Ramos (cell line): ENCODE results near the gene NEAT1.

Experiments used
- in situ Hi-C: fragments of 300-500 bp; cut with MboI; formaldehyde crosslinking; loops from one replicate; pipeline ENCODE4 v1.14.3; 2022; ENCODE audit warnings: low sequenced_read_pairs; ENCODE audit not compliant: unreplicated experiment

Gene NEAT1

GRCh38 chr11:65422633-65423515 lies at the start of gene NEAT1:
Gene NEAT1 (plus strand): TSS chr11:65422798.
- in situ Hi-C loops: no loop called here

- in situ Hi-C loops: loop anchor here (5.0 kb wide), 1 partner anchor 138 kb away; no protein-coding TSS in a partner anchor
Observed at GRCh38 chr11:65373839-65374580, 48.6 kb upstream of the NEAT1 start.

- in situ Hi-C loops: no loop called here
Observed at GRCh38 chr11:65375012-65375411, 47.6 kb upstream of the NEAT1 start.

GRCh38 chr11:65376138-65376713 lies 46.4 kb upstream of the NEAT1 start:
- in situ Hi-C loops: no loop called here

- in situ Hi-C loops: no loop called here
Observed at GRCh38 chr11:65377036-65377435, 45.6 kb upstream of the NEAT1 start.

- in situ Hi-C loops: no loop called here
Observed at GRCh38 chr11:65377777-65378176, 44.8 kb upstream of the NEAT1 start.

GRCh38 chr11:65378208-65378927 lies 44.2 kb upstream of the NEAT1 start:
- in situ Hi-C loops: no loop called here

- in situ Hi-C loops: no loop called here
Observed at GRCh38 chr11:65378928-65379638, 43.5 kb upstream of the NEAT1 start.

- in situ Hi-C loops: no loop called here
Observed at GRCh38 chr11:65379698-65380459, 42.7 kb upstream of the NEAT1 start.

- in situ Hi-C loops: no loop called here
Observed at GRCh38 chr11:65380460-65381119, 42.0 kb upstream of the NEAT1 start.

GRCh38 chr11:65381716-65382032 lies 40.9 kb upstream of the NEAT1 start:
- in situ Hi-C loops: no loop called here

- in situ Hi-C loops: no loop called here
Observed at GRCh38 chr11:65382033-65382803, 40.4 kb upstream of the NEAT1 start, which contains the start of gene SLC25A45. Gene SLC25A45 (minus strand): TSS chr11:65382646. CDS start chr11:65381951, 695 bp downstream.

GRCh38 chr11:65382804-65383368 lies 39.7 kb upstream of the NEAT1 start:
- in situ Hi-C loops: no loop called here

GRCh38 chr11:65383778-65384177 lies 38.8 kb upstream of the NEAT1 start:
- in situ Hi-C loops: no loop called here

- in situ Hi-C loops: no loop called here
Observed at GRCh38 chr11:65384301-65384889, 38.2 kb upstream of the NEAT1 start.

- in situ Hi-C loops: no loop called here
Observed at GRCh38 chr11:65386307-65387140, 36.1 kb upstream of the NEAT1 start, which contains the start of gene FRMD8. Gene FRMD8 (plus strand): TSS chr11:65386637. CDS start chr11:65387037, 400 bp downstream.
